Activated CD4-positive, alpha-beta T cell treated with anti-CD3 and anti-CD28 coated beads, Interleukin-2, amount 10 ng/mL, durations not matched to agents 24 days and 14 days (primary cell): ENCODE results near the gene MYH8. TPM values are rescaled to one million over a fixed set of nuclear protein-coding genes. Genes with fewer than 3 reads are reported as not detected.

Experiments used
- DNase-seq: peaks from one replicate; pipeline ENCODE4 v3.0.0; 2022
- H3K27ac Mint-ChIP-seq: one replicate; pipeline ENCODE4 v1.8.0; 2022; ENCODE audit warnings: mild to moderate bottlenecking, mixed read lengths
- H3K27me3 Mint-ChIP-seq: one replicate; pipeline ENCODE4 v1.8.0; 2022; ENCODE audit warnings: mixed read lengths
- H3K36me3 Mint-ChIP-seq: one replicate; pipeline ENCODE4 v1.8.0; 2022; ENCODE audit warnings: low read depth, mild to moderate bottlenecking, mixed read lengths
- H3K4me1 Mint-ChIP-seq: one replicate; pipeline ENCODE4 v1.8.0; 2021; ENCODE audit warnings: mixed read lengths
- H3K4me3 Mint-ChIP-seq: one replicate; pipeline ENCODE4 v1.8.0; 2022; ENCODE audit warnings: mild to moderate bottlenecking, moderate library complexity, mixed read lengths
- H3K9me3 Mint-ChIP-seq: one replicate; pipeline ENCODE4 v1.8.0; 2021; ENCODE audit warnings: mixed read lengths
- intact Hi-C: fragments of 100-400 bp; cut with micrococcal nuclease; formaldehyde crosslinking; loops from one replicate; pipeline ENCODE4 v1.15.1; 2023
- total RNA-seq: library from RNA; stranded (reverse); gene quantifications from 2 replicates; pipeline ENCODE4 v1.2.3, GENCODE V29; 2022

The MYH8 gene
- total RNA-seq = not detected in 2 replicates

DNA sequence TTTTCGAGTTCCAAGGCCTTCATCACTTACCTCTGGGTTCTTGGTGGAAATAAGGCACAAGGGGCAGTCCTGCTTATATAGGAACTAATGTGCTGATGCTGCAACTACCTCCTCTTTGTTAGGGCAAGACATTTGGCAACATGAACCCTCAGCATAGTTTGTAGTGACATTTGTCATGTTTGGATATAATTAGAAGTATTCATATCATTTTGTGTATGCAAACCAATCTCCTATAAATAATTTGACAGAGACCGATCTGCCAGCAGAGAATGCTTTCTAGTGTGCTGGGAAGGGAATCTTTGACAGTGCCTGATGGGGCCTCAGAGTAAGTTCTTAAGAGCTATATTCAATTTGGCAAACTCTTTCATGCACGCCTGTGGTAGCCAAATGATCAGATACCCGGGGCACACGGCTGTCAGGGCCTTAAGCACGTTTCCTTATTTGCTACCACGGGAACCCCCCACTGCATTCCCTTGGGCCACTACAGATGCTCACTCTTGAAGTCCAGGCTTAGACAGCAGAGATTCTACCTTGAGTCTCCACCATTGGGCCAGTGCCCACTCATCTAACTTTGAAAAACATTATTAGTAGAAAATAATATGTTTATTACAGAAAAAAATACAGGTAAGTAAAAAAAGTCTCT is at the start of gene MYH8:
Gene MYH8, minus strand, starts transcription at position 51 of the 643 bp plus-strand sequence. CDS start 1,723 bp downstream, outside the sequence.
- Mint-ChIP-seq H3K4me1 (no peaks in the 10 kb centered on the region), H3K36me3 (no peaks in the 10 kb centered on the region), H3K27ac (no peak within 1 kb of the TSS), H3K4me3 (no peak within 1 kb of the TSS), H3K9me3 (no peaks in the 10 kb centered on the region), H3K27me3 (no peaks in the 10 kb centered on the region)
- no peak for DNase-seq
- intact Hi-C loops = no loop called here

DNA sequence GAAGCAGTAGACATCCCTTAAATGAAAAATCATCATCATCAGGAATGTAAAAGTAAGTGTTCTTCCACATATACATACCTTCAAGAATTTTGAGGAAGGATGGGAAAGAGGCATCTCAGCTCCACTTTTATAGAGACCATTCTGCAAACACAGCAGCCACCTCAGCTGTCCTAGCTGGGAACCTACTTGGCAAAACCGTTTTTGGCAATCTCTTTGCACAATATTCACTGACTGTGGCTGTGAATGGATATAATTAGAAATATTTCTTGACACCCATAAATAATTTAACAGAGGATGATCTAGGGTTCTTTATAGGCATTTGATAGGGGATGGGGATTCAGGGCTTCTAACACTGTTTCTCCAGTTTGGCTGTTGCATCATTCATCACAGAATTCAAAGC is 47.7 kb upstream of the MYH8 start, which contains the start of gene MYH4:
Gene MYH4, minus strand, starts transcription at position 101 of the 400 bp plus-strand sequence. CDS start 2,814 bp downstream, outside the sequence.
- H3K36me3 Mint-ChIP-seq = no peaks in the 10 kb centered on the region
- H3K4me3 Mint-ChIP-seq = no peak within 1 kb of the TSS
- intact Hi-C loops = no loop called here
- H3K9me3 Mint-ChIP-seq = no peaks in the 10 kb centered on the region
- H3K4me1 Mint-ChIP-seq = no peaks in the 10 kb centered on the region
- H3K27me3 Mint-ChIP-seq = no peaks in the 10 kb centered on the region
- no peak for DNase-seq
- H3K27ac Mint-ChIP-seq = no peak within 1 kb of the TSS

DNA sequence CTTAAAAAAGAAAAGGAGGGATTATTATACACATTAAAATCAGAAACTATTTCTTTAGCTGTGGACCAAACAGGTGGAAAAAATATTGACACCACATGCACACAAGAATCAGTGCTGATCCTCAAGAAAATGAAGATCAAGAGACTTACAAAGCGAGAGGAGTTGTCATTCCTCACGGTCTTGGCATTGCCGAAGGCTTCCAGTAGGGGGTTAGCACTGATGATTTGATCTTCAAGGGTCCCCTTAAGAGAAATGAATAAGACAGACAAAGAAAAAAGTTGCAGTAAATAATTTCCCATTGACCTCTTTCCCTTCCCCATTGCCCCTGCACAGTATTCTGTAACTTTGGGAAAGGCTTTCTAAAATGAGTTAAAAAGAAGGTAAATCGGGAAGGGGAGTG is 41.7 kb upstream of the MYH8 start:
- no peaks in the 10 kb centered on the region for H3K27me3 Mint-ChIP-seq
- DNase-seq = no peak
- intact Hi-C loops = no loop called here
- no peaks in the 10 kb centered on the region for H3K36me3 Mint-ChIP-seq
- no peak overlapping the region for H3K4me3 Mint-ChIP-seq
- H3K9me3 Mint-ChIP-seq = no peaks in the 10 kb centered on the region
- no peaks in the 10 kb centered on the region for H3K4me1 Mint-ChIP-seq
- H3K27ac Mint-ChIP-seq = no peak overlapping the region

DNA sequence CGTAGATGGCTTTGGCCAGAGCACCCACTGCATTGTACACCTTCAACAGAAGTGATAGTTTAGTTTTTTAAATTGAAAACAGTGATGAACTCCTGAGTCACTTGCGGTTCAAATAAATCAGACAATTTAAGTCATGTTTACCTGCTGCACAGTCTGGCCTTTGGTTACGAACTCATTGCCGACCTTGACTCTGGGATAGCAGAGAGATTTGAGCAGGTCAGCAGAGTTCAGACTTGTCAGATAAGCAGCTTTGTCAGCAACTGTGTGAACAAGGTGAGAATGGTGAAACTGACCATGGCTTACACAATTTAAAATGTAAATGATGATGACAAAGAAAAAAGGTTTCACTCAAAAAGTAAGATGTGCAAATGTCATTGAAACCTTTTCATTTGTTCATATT is 38.3 kb upstream of the MYH8 start:
- Mint-ChIP-seq H3K27ac (no peak overlapping the region), H3K27me3 (no peaks in the 10 kb centered on the region), H3K4me3 (no peak overlapping the region), H3K36me3 (no peaks in the 10 kb centered on the region), H3K9me3 (no peaks in the 10 kb centered on the region), H3K4me1 (no peaks in the 10 kb centered on the region)
- DNase-seq = no peak
- intact Hi-C loops = no loop called here

DNA sequence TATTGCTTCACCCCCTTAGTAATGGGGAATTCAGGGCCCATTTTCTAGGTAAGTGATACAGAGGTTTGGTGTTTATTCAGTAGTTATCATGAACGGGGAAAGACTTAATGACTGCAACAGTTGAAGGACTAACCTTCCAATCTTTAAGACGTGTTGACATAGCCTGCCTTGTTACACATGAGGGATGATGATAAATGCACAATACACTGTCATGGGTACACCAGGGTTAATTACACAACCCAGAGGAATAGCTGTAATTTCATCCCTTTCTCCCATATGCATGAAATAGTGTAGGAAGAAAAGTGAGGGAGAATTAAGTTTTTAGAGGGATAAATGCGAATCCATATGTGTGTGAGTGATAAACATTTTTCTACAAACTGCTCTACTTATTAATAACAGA is 37.0 kb upstream of the MYH8 start:
- Mint-ChIP-seq H3K4me3 (no peak overlapping the region), H3K9me3 (no peaks in the 10 kb centered on the region), H3K27me3 (no peaks in the 10 kb centered on the region), H3K27ac (no peak overlapping the region), H3K36me3 (no peaks in the 10 kb centered on the region), H3K4me1 (no peaks in the 10 kb centered on the region)
- DNase-seq = no peak
- intact Hi-C loops = no loop called here

DNA sequence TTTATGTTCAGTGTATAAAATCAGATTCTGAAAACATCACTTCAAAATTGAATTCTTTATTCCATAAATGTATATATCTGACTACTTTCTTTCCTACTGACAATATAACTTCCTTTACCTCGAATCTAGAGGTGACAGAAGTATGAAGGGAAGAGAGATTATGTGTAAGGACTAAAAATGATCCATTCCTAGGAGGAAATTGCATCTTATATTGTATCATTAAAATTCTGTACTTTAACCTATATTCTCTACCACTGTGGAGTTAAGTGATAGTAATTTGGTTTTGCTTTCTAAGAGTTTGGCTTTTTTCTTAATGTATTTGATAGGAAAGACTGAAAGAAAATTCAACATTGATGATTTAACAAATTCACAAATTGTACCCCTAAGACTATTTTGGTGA is 36.2 kb upstream of the MYH8 start:
- no peak for DNase-seq

DNA sequence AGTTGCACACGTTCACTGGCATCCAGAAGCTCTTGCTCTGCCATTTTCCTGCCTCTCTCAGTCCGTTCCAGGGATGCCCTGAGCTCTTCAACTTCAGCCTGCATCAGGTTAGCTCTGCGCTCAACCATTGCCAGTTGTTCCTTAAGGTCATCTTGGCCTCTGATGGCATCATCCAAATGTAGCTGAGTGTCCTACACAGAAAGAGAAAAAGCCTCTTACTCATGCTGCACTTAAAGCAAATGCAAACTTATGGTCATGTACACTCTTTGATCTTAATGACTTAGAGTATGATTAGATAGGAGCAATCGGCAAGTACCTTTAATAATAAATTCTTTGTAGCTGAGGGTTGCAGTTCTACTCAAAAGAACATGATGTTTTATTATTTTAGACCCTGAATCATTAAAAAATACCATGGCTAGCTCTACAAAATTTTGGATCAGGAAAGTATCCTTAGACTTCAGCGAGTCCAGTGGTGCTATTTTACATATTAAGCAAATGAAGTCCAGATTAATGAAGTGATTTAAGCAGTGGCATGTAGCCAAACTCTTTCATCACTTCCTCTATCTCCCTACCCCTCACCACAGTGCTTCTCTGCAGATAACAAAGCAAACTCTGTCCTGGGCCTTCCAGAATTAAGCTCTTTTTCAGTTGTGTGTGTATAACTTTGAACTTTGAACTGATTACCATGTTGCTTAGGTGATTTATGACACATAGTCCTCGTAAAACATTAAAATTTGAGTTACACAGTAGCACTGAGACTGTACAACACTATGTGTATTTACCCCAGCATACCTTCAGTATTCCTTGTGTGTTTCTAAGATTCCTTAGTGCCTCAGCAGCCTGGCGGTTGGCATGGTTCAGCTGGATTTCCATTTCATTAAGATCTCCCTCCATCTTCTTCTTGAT is 25.5 kb upstream of the MYH8 start:
- no peaks in the 10 kb centered on the region for H3K4me1 Mint-ChIP-seq

More for the DNA sequence above, 36.2 kb upstream of the MYH8 start:
- Mint-ChIP-seq H3K9me3 (no peaks in the 10 kb centered on the region), H3K4me1 (no peaks in the 10 kb centered on the region), H3K27ac (no peak overlapping the region), H3K36me3 (no peaks in the 10 kb centered on the region), H3K4me3 (no peak overlapping the region), H3K27me3 (no peaks in the 10 kb centered on the region)
- intact Hi-C loops = no loop called here

DNA sequence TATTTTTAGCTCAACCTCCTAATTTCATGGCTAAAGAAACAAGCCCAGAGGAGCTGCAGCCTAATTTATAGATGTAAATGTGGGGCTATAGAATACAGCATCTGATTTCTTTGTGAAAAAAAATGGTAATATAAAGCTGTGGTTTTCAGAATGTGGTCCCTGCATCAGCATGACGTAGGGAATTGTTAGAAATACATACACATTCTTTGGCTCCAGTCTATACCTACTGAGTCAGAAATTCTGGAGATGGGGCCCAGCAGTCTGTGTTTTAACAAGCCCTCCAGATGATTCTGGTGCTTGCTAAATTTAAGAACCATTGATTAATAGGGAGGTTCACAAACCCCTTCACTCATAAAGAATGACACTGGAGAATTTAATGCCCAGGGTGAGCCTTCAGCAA is 18.1 kb upstream of the MYH8 start:
- no peaks in the 10 kb centered on the region for H3K36me3 Mint-ChIP-seq
- no peak for DNase-seq
- H3K4me3 Mint-ChIP-seq = no peak overlapping the region
- H3K27me3 Mint-ChIP-seq = no peaks in the 10 kb centered on the region
- H3K4me1 Mint-ChIP-seq = no peaks in the 10 kb centered on the region
- intact Hi-C loops = no loop called here
- H3K27ac Mint-ChIP-seq = no peak overlapping the region
- no peaks in the 10 kb centered on the region for H3K9me3 Mint-ChIP-seq

More for the DNA sequence above, 25.5 kb upstream of the MYH8 start:
- intact Hi-C loops = no loop called here
- Mint-ChIP-seq H3K27me3 (no peaks in the 10 kb centered on the region), H3K9me3 (no peaks in the 10 kb centered on the region), H3K36me3 (no peaks in the 10 kb centered on the region), H3K4me3 (no peak overlapping the region), H3K27ac (no peak overlapping the region)
- DNase-seq = no peak

DNA sequence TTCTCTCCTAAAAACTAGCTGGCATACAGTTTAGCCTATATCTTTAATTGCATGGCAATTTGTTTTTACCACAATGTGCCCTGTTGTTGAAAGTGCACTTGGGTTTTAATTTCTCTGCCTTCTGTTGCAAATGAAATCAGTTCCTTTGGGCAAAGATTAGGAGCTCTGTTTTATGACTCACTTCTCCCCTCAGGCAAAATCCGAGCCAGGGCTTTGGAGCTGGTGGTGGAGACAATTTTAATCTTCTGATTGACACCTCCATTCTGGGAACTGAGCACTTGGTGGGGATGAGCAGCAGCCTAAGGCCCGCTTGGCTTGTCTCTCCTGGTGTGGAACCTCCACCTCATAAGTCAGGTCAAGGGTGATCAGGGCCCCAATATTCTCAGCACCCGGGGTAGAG is 13.3 kb upstream of the MYH8 start:
- H3K27ac Mint-ChIP-seq = no peak overlapping the region
- H3K27me3 Mint-ChIP-seq = no peaks in the 10 kb centered on the region

DNA sequence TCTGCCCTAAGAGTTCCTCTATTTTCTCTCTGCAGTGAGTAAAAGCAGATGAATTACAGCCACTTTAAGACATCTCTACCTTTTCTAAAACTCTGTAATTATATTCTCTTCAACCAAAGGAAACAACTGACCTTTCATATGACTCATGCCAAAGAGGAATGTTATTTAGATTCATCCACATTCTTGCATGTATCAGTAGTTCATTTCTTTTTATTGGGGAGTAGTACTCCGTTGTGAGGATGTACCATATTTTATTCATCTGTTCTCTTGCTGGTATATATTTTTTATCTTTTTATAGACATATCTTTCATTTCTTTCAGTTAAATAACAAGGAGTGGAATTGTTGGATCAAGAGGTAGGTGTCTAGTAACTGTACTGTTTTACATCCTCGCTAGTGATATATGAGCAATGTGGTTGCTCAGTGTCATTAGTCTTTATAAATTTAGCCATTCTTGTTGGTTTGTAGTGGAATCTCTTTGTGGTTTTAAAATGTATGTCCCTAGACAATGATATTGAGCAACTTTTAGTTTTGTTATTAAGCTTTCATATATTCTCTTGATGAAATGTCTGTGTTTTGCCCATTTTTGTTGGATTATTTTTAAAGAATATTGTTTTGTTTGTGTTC is 7.8 kb upstream of the MYH8 start:
- H3K27me3 Mint-ChIP-seq = no peaks in the 10 kb centered on the region

More for the DNA sequence above, 13.3 kb upstream of the MYH8 start:
- no peaks in the 10 kb centered on the region for H3K36me3 Mint-ChIP-seq
- H3K4me3 Mint-ChIP-seq = no peak overlapping the region
- intact Hi-C loops = no loop called here
- H3K9me3 Mint-ChIP-seq = no peaks in the 10 kb centered on the region
- no peak for DNase-seq
- no peaks in the 10 kb centered on the region for H3K4me1 Mint-ChIP-seq

DNA sequence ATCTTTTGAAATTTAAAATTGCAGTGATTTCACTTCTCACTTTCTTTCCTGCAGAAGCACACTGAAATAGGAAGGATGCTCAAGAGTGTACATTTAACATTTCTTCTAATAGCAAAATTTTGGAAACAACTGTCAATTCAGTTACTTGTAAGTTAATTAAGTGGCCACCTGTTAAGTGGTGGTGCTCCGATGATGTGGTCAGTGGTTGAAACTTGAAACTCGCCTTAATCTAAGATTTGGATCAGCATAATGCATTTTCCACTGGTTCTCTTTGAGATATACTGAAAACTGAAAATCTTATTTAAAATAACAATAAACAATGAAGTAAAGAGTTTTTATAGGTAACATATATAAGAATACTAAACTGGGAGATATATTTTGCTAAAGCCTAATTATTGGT is 7.0 kb upstream of the MYH8 start:
- Mint-ChIP-seq H3K4me3 (no peak overlapping the region), H3K36me3 (no peaks in the 10 kb centered on the region), H3K9me3 (no peaks in the 10 kb centered on the region), H3K4me1 (no peaks in the 10 kb centered on the region), H3K27me3 (no peaks in the 10 kb centered on the region), H3K27ac (no peak overlapping the region)
- intact Hi-C loops = no loop called here
- no peak for DNase-seq

More for the DNA sequence above, 7.8 kb upstream of the MYH8 start:
- no peak overlapping the region for H3K4me3 Mint-ChIP-seq
- H3K4me1 Mint-ChIP-seq = no peaks in the 10 kb centered on the region
- no peak overlapping the region for H3K27ac Mint-ChIP-seq
- no peaks in the 10 kb centered on the region for H3K9me3 Mint-ChIP-seq
- no peak for DNase-seq
- intact Hi-C loops = no loop called here
- H3K36me3 Mint-ChIP-seq = no peaks in the 10 kb centered on the region

DNA sequence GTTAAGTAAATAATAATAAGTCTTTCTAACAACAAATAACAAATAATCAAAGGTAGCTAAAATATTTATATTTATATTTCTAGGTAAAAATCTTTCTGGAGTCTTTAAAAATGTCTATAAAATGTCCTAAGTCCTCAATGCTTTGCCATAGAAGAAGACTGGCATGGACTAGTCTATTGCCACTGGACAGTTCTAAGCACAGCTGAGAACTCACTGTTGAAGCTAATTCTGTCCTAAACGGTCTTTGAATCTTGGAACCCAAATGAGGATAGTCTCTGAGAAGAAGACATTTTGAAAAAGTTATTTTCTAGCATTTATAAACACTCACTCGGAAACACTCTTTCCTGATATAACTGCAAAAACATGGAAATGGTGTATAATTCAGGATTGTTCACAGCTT is 539 bp downstream of the MYH8 start:
- Mint-ChIP-seq H3K4me1 (no peaks in the 10 kb centered on the region), H3K27me3 (no peaks in the 10 kb centered on the region), H3K36me3 (no peaks in the 10 kb centered on the region), H3K27ac (no peak overlapping the region), H3K9me3 (no peaks in the 10 kb centered on the region), H3K4me3 (no peak overlapping the region)
- intact Hi-C loops = no loop called here
- DNase-seq = no peak

DNA sequence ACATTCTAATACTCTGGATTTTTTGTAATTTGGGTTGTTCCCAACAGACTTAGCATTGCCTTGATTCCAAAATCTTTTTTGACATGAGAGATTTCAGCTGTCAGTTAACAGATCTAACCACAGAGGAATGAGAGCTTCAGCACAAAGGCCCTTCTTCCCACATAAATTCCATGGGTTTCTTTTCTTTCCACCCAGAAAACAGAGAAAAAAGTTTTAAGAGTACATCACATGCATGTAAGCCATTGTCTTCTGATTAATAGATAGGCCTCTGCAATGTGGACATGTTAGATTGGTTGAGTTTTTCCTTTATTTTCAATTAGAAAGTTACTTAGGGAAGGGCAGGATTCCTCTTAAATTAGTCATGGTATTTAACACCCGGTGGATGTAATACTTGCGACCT is 939 bp downstream of the MYH8 start:
- Mint-ChIP-seq H3K9me3 (no peaks in the 10 kb centered on the region), H3K27me3 (no peaks in the 10 kb centered on the region), H3K36me3 (no peaks in the 10 kb centered on the region), H3K4me1 (no peaks in the 10 kb centered on the region), H3K27ac (no peak overlapping the region), H3K4me3 (no peak overlapping the region)
- no peak for DNase-seq
- intact Hi-C loops = no loop called here

DNA sequence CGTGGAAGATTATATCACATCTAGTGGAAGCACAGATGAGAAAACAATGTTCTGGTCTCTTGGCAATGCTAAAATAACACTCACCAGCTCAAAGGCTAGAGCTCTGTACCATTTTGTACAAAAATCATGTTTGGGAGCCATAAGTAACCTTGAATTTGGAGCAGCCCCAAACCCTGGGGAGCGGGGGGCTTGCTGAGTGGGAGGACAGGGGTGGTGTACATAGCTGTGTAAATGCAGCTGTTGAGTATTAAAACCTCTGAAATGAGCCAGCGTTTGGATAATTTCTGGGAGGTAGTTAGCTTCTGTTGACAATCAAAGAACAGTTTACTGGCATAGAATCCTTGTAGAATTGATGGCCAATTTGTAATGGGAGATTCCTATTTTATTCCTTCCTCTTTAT is 4.3 kb downstream of the MYH8 start:
- Mint-ChIP-seq H3K36me3 (no peaks in the 10 kb centered on the region), H3K4me1 (no peaks in the 10 kb centered on the region), H3K27me3 (no peaks in the 10 kb centered on the region), H3K27ac (no peak overlapping the region), H3K9me3 (no peaks in the 10 kb centered on the region), H3K4me3 (no peak overlapping the region)
- DNase-seq = no peak
- intact Hi-C loops = no loop called here
